ENCODE data around the gene PLP1. TPM values are rescaled to one million over a fixed set of nuclear protein-coding genes. Genes with fewer than 3 reads are reported as not detected.
"Not testable (repeated sequence)": the region's sequence is repeated elsewhere in the genome, so short reads cannot be mapped to it uniquely, and the experiment has no call there.

PLP1 gene
- total RNA-seq, 1 experiment from 2014 or later, result not detected

- no peak for DNase-seq (ENCODE audit: low spot score)
These were observed 3.9 kb downstream of the PLP1 start for GRCh38 chrX:103780336-103781061.

- no peak for DNase-seq (ENCODE audit: low spot score)
These were observed 4.4 kb downstream of the PLP1 start for GRCh38 chrX:103781062-103781402.

- no peak for DNase-seq (ENCODE audit: low spot score)
These were observed 5.1 kb downstream of the PLP1 start for GRCh38 chrX:103781706-103782105.

GRCh38 chrX:103782640-103783039 is 6.0 kb downstream of the PLP1 start:
- DNase-seq (ENCODE audit: low spot score), result no peak

GRCh38 chrX:103783196-103783595 is 6.6 kb downstream of the PLP1 start:
- DNase-seq (ENCODE audit: low spot score), result no peak

GRCh38 chrX:103783971-103784370 is 7.3 kb downstream of the PLP1 start:
- DNase-seq (ENCODE audit: low spot score), result no peak

GRCh38 chrX:103789004-103789403 is 12.4 kb downstream of the PLP1 start:
- no peak for DNase-seq (ENCODE audit: low spot score)

GRCh38 chrX:103791228-103791627 is 14.6 kb downstream of the PLP1 start:
- DNase-seq (ENCODE audit: low spot score), result no peak

- no peak for DNase-seq (ENCODE audit: low spot score)
These were observed 15.3 kb downstream of the PLP1 start for GRCh38 chrX:103791826-103792485.

- DNase-seq (ENCODE audit: low spot score), result no peak
These were observed 16.4 kb downstream of the PLP1 start for GRCh38 chrX:103792916-103793544.

GRCh38 chrX:103793545-103793940 is 16.9 kb downstream of the PLP1 start:
- DNase-seq (ENCODE audit: low spot score), result no peak

GRCh38 chrX:103794119-103794518 is 17.5 kb downstream of the PLP1 start:
- DNase-seq (ENCODE audit: low spot score), result no peak

GRCh38 chrX:103797691-103798090 is 21.1 kb downstream of the PLP1 start:
- no peak for DNase-seq (ENCODE audit: low spot score)

- no peak for DNase-seq (ENCODE audit: low spot score)
These were observed 23.7 kb downstream of the PLP1 start for GRCh38 chrX:103800318-103800717.

- DNase-seq (ENCODE audit: low spot score), result no peak
These were observed 29.2 kb downstream of the PLP1 start for GRCh38 chrX:103805860-103806259.

GRCh38 chrX:103806862-103807474 is 30.3 kb downstream of the PLP1 start:
- no peak for DNase-seq (ENCODE audit: low spot score)

GRCh38 chrX:103811858-103812257 is 35.2 kb downstream of the PLP1 start:
- DNase-seq (ENCODE audit: low spot score), result no peak

GRCh38 chrX:103817101-103817500 is 40.5 kb downstream of the PLP1 start:
- DNase-seq (ENCODE audit: low spot score), result not testable (repeated sequence)

- peak; percentile 21 for DNase-seq (ENCODE audit: low spot score)
These were observed 40.9 kb downstream of the PLP1 start for GRCh38 chrX:103817502-103817901.

- DNase-seq (ENCODE audit: low spot score), result no peak
These were observed 42.4 kb downstream of the PLP1 start for GRCh38 chrX:103818842-103819619.

- not testable (repeated sequence) for DNase-seq (ENCODE audit: low spot score)
These were observed 44.2 kb downstream of the PLP1 start for GRCh38 chrX:103820802-103821201.

- DNase-seq (ENCODE audit: low spot score), result no peak
These were observed 47.0 kb downstream of the PLP1 start for GRCh38 chrX:103823591-103823990.

Data from A172 (cell line).